HG02642 (cell line): ENCODE measurements around the gene ZNF667.

Experiments used
- ATAC-seq: cut with Tn5 transposase; IDR thresholded peaks from one replicate; pipeline ENCODE4 v1.9.1; 2021; ENCODE audit warnings: mild to moderate bottlenecking; ENCODE audit not compliant: unreplicated experiment, poor library complexity

The ZNF667 gene

GRCh38 chr19:56393119-56394012, 83.8 kb downstream of the ZNF667 start, which contains the start of gene ZNF582:
ZNF582 (minus strand) TSS chr19:56393534; CDS start chr19:56391752, 1,782 bp downstream.
- ATAC-seq: peak; percentile 94
